Esophagus squamous epithelium (tissue), 4 donors: ENCODE data around the gene YEATS2.

Experiments used
- CTCF ChIP-seq, 6 experiments: fragments of 450-650 bp in 4 of 6; fragments of 200-600 bp in 2 of 6; sonication (generic) in 2 of 6; IDR thresholded peaks; one replicate each; pipeline ENCODE4 v1.5.1; 2016 to 2019; ENCODE audit warnings: antibody characterized with exemption in 6 of 6, mild to moderate bottlenecking in 4 of 6, moderate library complexity in 4 of 6
- POLR2A ChIP-seq, 4 donors: fragments of 450-650 bp; IDR thresholded peaks; one replicate each; pipeline ENCODE4 v1.6.1; 2017; ENCODE audit warnings: antibody characterized with exemption in 4 of 4, mild to moderate bottlenecking in 4 of 4, moderate library complexity in 3 of 4

- TF ChIP-seq CTCF (IDR thresholded peaks at IDR 0.05) (no peak), POLR2A (IDR thresholded peaks at IDR 0.05) (no peak)
These were observed 147.0 kb downstream of the YEATS2 start for GRCh38 chr3:183844606-183845005.
